ENCODE measurements around the gene MORN3. TPM values are rescaled to one million over a fixed set of nuclear protein-coding genes. Genes with fewer than 3 reads are reported as not detected.
"Not testable (repeated sequence)": the region's sequence is repeated elsewhere in the genome, so short reads cannot be mapped to it uniquely, and the experiment has no call there.

The MORN3 gene
- total and polyA plus RNA-seq, 4 donors, result 2.4 to 5.8 (median 3.0) TPM

GRCh38 chr12:121702944-121703343 lies 33.5 kb upstream of the MORN3 start:
- no peak for TF ChIP-seq CTCF (IDR thresholded peaks at IDR 0.05; ENCODE audit: control extremely low read depth, extremely low read depth)
- no peaks in the 10 kb centered on the region for H3K27me3 ChIP-seq (ENCODE audit: control insufficient read depth in 3 of 3, insufficient read depth in 3 of 3, low read length in 2 of 3)
- no peak overlapping the region for H3K27ac ChIP-seq (ENCODE audit: low read depth in 1 of 2, low read length in 1 of 2)
- no peak overlapping the region for H3K4me3 ChIP-seq
- WGBS, 2 donors, result 83 to 88% methylated on average over 6 of the region's 6 CpGs
- DNase-seq (no peak), ATAC-seq (ENCODE audit: insufficient read depth, low FRiP score) (no peak)
- no peaks in the 10 kb centered on the region for H3K36me3 ChIP-seq (ENCODE audit: control insufficient read depth in 4 of 4, insufficient read depth in 4 of 4, low read length in 4 of 4)
- no peak overlapping the region for H3K9ac ChIP-seq (ENCODE audit: insufficient read depth in 1 of 2, low read length in 2 of 2)
- H3K9me3 ChIP-seq (ENCODE audit: control insufficient read depth in 4 of 4, insufficient read depth in 3 of 4, low read length in 3 of 4), result no peaks in the 10 kb centered on the region
- H3K4me1 ChIP-seq (ENCODE audit: control insufficient read depth in 5 of 5, insufficient read depth in 5 of 5, low read length in 5 of 5), result peaks cover 0 to 5% (median 0%) of the 10 kb centered on the region in 5 donors

GRCh38 chr12:121701667-121702277 lies 32.3 kb upstream of the MORN3 start:
- TF ChIP-seq CTCF (IDR thresholded peaks at IDR 0.05; ENCODE audit: control extremely low read depth, extremely low read depth), result no peak
- H3K9me3 ChIP-seq (ENCODE audit: control insufficient read depth in 4 of 4, insufficient read depth in 3 of 4, low read length in 3 of 4), result no peaks in the 10 kb centered on the region
- no peak overlapping the region for H3K9ac ChIP-seq (ENCODE audit: insufficient read depth in 1 of 2, low read length in 2 of 2)
- 60 to 73% methylated on average over 3 of the region's 3 CpGs for WGBS, 2 donors
- H3K27ac ChIP-seq (ENCODE audit: low read depth in 1 of 2, low read length in 1 of 2), result peak overlapping the region in 1 of 2 donors; percentile 79
- peak; percentile 71 for ATAC-seq (ENCODE audit: insufficient read depth, low FRiP score)
- H3K36me3 ChIP-seq (ENCODE audit: control insufficient read depth in 4 of 4, insufficient read depth in 4 of 4, low read length in 4 of 4), result no peaks in the 10 kb centered on the region
- no peak overlapping the region for H3K4me3 ChIP-seq
- peak in 2 of 3 donors; percentile 28 to 73 for DNase-seq
- H3K4me1 ChIP-seq (ENCODE audit: control insufficient read depth in 5 of 5, insufficient read depth in 5 of 5, low read length in 5 of 5), result peaks cover 0 to 5% (median 0%) of the 10 kb centered on the region in 5 donors
- H3K27me3 ChIP-seq (ENCODE audit: control insufficient read depth in 3 of 3, insufficient read depth in 3 of 3, low read length in 2 of 3), result no peaks in the 10 kb centered on the region

DNA sequence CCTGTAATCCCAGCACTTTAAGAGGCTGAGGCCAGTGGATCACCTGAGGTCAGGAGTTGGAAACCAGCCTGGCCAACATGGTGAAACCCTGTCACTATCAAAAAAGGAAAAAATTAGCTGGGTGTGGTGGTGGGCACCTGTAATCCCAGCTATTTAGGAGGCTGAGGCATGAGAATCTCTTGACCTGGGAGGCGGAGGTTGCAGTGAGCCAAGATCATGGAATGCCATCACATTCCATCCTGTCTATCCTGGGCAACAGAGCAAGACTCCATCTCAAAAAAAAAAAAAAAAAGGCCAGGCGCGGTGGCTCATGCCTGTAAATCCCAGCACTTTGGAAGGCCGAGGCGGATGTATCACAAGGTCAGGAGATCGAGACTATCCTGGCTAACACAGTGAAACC lies 28.4 kb upstream of the MORN3 start:
- DNase-seq; H3K4me3 ChIP-seq; H3K9ac ChIP-seq (ENCODE audit: insufficient read depth in 1 of 2, low read length in 2 of 2); H3K27ac ChIP-seq (ENCODE audit: low read depth in 1 of 2, low read length in 1 of 2); H3K9me3 ChIP-seq (ENCODE audit: control insufficient read depth in 4 of 4, insufficient read depth in 3 of 4, low read length in 3 of 4); H3K27me3 ChIP-seq (ENCODE audit: control insufficient read depth in 3 of 3, insufficient read depth in 3 of 3, low read length in 2 of 3); ATAC-seq (ENCODE audit: insufficient read depth, low FRiP score); H3K36me3 ChIP-seq (ENCODE audit: control insufficient read depth in 4 of 4, insufficient read depth in 4 of 4, low read length in 4 of 4); H3K4me1 ChIP-seq (ENCODE audit: control insufficient read depth in 5 of 5, insufficient read depth in 5 of 5, low read length in 5 of 5): not testable (repeated sequence)
- 97 to 99% methylated on average over 4 to 6 of the region's 6 CpGs for WGBS, 2 donors

DNA sequence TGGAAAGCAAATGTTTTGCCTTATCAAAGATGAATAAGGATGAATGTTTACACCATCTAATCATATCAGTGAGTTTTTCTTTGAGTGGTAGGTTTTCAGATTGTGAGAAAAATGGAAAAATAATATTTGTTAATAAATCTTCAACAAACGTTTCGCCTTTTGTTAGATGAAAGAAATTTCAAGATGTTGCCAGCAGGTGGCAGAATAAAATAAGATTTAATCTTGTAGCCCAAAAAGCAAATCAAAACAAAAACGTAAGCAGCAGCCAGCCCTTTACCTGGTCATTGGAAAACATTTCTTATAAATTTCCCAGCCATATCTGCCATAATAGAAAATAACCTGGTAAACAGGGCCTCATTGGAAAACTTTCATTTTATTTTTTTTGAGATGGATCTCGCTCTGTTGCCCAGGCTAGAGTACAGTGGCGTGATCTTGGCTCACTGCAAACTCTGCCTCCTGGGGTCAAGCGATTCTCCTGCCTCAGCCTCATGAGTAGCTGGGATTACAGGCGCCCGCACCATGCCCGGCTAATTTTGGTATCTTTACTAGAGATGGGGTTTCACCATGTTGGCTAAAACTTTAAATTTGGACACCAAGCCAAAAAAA lies 27.7 kb upstream of the MORN3 start:
- no peak overlapping the region for H3K4me3 ChIP-seq
- H3K9ac ChIP-seq (ENCODE audit: insufficient read depth in 1 of 2, low read length in 2 of 2), result no peak overlapping the region
- peak; percentile 60 for TF ChIP-seq CTCF (IDR thresholded peaks at IDR 0.05; ENCODE audit: control extremely low read depth, extremely low read depth)
- ATAC-seq (ENCODE audit: insufficient read depth, low FRiP score) (no peak), DNase-seq (peak in 2 of 3 donors; percentile 75 to 77)
- no peaks in the 10 kb centered on the region for H3K9me3 ChIP-seq (ENCODE audit: control insufficient read depth in 4 of 4, insufficient read depth in 3 of 4, low read length in 3 of 4)
- H3K36me3 ChIP-seq (ENCODE audit: control insufficient read depth in 4 of 4, insufficient read depth in 4 of 4, low read length in 4 of 4), result no peaks in the 10 kb centered on the region
- H3K27ac ChIP-seq (ENCODE audit: low read depth in 1 of 2, low read length in 1 of 2), result no peak overlapping the region
- peaks cover 0 to 5% (median 0%) of the 10 kb centered on the region in 5 donors for H3K4me1 ChIP-seq (ENCODE audit: control insufficient read depth in 5 of 5, insufficient read depth in 5 of 5, low read length in 5 of 5)
- no peaks in the 10 kb centered on the region for H3K27me3 ChIP-seq (ENCODE audit: control insufficient read depth in 3 of 3, insufficient read depth in 3 of 3, low read length in 2 of 3)
- WGBS, 2 donors, result 48 to 57% methylated on average over 9 of the region's 9 CpGs
